GM12873 (cell line): ENCODE measurements around the gene KRT74.

Experiments
- CTCF ChIP-seq: IDR thresholded peaks from 2 replicates; pipeline ENCODE4 v1.5.1; 2012; ENCODE audit warnings: low read depth, mild to moderate bottlenecking, moderate library complexity, low read length, control low read depth; ENCODE audit not compliant: insufficient read depth; ENCODE audit errors: missing control alignments

The KRT74 gene

GRCh38 chr12:52573743-52574142 lies at the start of gene KRT74:
KRT74 (minus strand) TSS chr12:52573843; CDS start chr12:52573777, 66 bp downstream.
- TF ChIP-seq CTCF: no peak

DNA sequence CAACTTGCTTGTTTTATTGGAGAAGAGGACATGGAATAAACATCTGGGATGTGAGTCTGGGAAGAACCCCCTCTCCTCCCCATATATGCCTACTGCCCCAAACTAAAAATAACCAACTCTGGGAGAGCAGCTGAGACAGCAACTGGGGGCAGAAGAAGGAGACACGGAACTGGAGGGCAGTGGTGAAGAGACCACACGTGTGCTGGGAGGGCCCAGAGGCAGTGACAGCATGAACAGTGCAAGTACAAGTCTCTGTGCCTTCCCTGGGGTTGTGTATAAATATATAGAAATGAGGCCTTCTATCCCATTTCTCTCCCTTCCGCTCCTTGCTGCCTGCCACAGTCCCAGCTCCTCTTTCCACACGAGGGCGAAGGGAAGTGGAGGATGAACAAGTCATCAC lies 48.7 kb upstream of the KRT74 start:
- no peak for TF ChIP-seq CTCF

DNA sequence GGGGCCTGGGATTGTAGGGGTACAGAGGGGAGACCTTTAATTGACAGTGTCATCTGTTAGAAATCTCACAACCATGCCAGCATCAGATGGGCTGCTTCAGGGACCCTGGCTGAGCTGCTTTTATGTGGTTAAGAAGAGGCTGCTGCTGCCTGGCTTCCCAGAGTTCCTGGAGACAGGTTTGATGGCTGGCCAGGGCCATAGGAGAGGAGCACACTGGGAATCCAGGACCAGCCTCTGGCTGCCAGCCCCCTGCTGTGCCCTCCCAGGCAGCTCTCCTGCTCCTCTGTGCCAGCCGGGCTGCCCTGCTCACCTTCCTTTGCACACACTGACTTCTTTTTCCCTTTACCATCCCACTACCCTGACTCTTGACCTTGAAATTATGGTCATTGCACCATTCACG lies 45.2 kb upstream of the KRT74 start:
- no peak for TF ChIP-seq CTCF

- TF ChIP-seq CTCF: no peak
Measured at GRCh38 chr12:52618216-52618615, 44.6 kb upstream of the KRT74 start, which contains the start of gene KRT73. KRT73 (minus strand) TSS chr12:52618559; CDS start chr12:52618524, 35 bp downstream.

GRCh38 chr12:52617403-52617785 lies 43.8 kb upstream of the KRT74 start:
- TF ChIP-seq CTCF: no peak

GRCh38 chr12:52616680-52617402 lies 43.2 kb upstream of the KRT74 start:
- TF ChIP-seq CTCF: no peak

- no peak for TF ChIP-seq CTCF
Measured at GRCh38 chr12:52615912-52616311, 42.3 kb upstream of the KRT74 start.
